Ascending aorta (tissue), 2 donors: Measurements from ENCODE around the gene ZSWIM1. TPM values are rescaled to one million over a fixed set of nuclear protein-coding genes. Genes with fewer than 3 reads are reported as not detected.

Experiments used
- DNase-seq, 2 donors: peaks; one replicate each; pipeline ENCODE4 v3.0.0-alpha.2; 2019; ENCODE audit warnings: low spot score in 2 of 2
- H3K27ac ChIP-seq, 2 donors: fragments of 200-600 bp; sonication (generic); one replicate each; pipeline ENCODE4 v1.5.1; 2016 to 2017; ENCODE audit warnings: mild to moderate bottlenecking in 1 of 2
- H3K27me3 ChIP-seq: fragments of 200-600 bp; sonication (generic); one replicate; pipeline ENCODE4 v1.5.1; 2017
- H3K36me3 ChIP-seq, 2 donors: fragments of 200-600 bp; sonication (generic); one replicate each; pipeline ENCODE4 v1.5.1; 2016
- H3K4me1 ChIP-seq, 2 donors: fragments of 200-600 bp; sonication (generic); one replicate each; pipeline ENCODE4 v1.5.1; 2016 to 2017; ENCODE audit warnings: mild to moderate bottlenecking in 1 of 2
- H3K4me3 ChIP-seq, 2 donors: fragments of 200-600 bp; sonication (generic); one replicate each; pipeline ENCODE4 v1.5.1; 2016 to 2017; ENCODE audit warnings: mild to moderate bottlenecking in 1 of 2
- H3K9me3 ChIP-seq, 2 donors: fragments of 200-600 bp; sonication (generic); one replicate each; pipeline ENCODE4 v1.5.1; 2016
- CTCF ChIP-seq, 3 experiments: fragments of 200-600 bp in 2 of 3; fragments of 450-650 bp in 1 of 3; sonication (generic) in 2 of 3; IDR thresholded peaks; one replicate each; pipeline ENCODE4 v1.5.1; 2016 to 2019; ENCODE audit warnings: antibody characterized with exemption in 3 of 3, mild to moderate bottlenecking in 1 of 3, moderate library complexity in 1 of 3
- intact Hi-C: fragments of 100-400 bp; cut with DNase I; formaldehyde crosslinking; loops from one replicate; pipeline ENCODE4 v1.15.1; 2023
- total RNA-seq: library from RNA; depleted of rRNA; stranded (reverse); fragments of >200 nt; gene quantifications from one replicate; pipeline ENCODE4 v1.1.0, GENCODE V29; 2016

The ZSWIM1 gene
- total RNA-seq: 3.5 TPM

GRCh38 chr20:45880988-45881788 is at the start of gene ZSWIM1:
Gene ZSWIM1, plus strand, starts transcription at chr20:45881227. Its CDS starts 1,366 bp downstream, at chr20:45882593.
- intact Hi-C loops: loop anchor here (1.0 to 5.0 kb wide), 5 partner anchors 24 to 91 kb away; partner anchors contain the start of genes ACOT8, PCIF1, UBE2C and ZNF335
- peaks cover 0 to 14% of the 10 kb centered on the region in 2 donors for H3K4me1 ChIP-seq
- no peaks in the 10 kb centered on the region for H3K27me3 ChIP-seq
- H3K9me3 ChIP-seq: no peaks in the 10 kb centered on the region
- peak within 1 kb of the TSS; percentile 83 to 88 for H3K27ac ChIP-seq
- no peak for TF ChIP-seq CTCF (IDR thresholded peaks at IDR 0.05)
- DNase-seq: peak; percentile 99 to 100
- peaks cover 29 to 56% of the 10 kb centered on the region in 2 donors for H3K36me3 ChIP-seq
- peak within 1 kb of the TSS; percentile 67 to 71 for H3K4me3 ChIP-seq

- peak overlapping the region; percentile 60 to 92 for H3K4me3 ChIP-seq
- intact Hi-C loops: no loop called here
Observed at GRCh38 chr20:45832619-45833018, 48.4 kb upstream of the ZSWIM1 start.

GRCh38 chr20:45833030-45833882 is 47.8 kb upstream of the ZSWIM1 start, which contains the start of gene SNX21:
Gene SNX21, plus strand, starts transcription at chr20:45833799. Its CDS starts 121 bp downstream, at chr20:45833920.
- Histone ChIP-seq H3K4me1 (peaks cover 27 to 39% of the 10 kb centered on the region in 2 donors), H3K36me3 (peaks cover 1 to 3% of the 10 kb centered on the region in 2 donors), H3K27me3 (no peaks in the 10 kb centered on the region), H3K9me3 (no peaks in the 10 kb centered on the region), H3K4me3 (peak within 1 kb of the TSS; percentile 60 to 92), H3K27ac (peak within 1 kb of the TSS; percentile 96 to 97)
- intact Hi-C loops: no loop called here
- no peak for TF ChIP-seq CTCF (IDR thresholded peaks at IDR 0.05)
- DNase-seq: peak; percentile 56 to 95

More at GRCh38 chr20:45832619-45833018, 48.4 kb upstream of the ZSWIM1 start:
- Histone ChIP-seq H3K36me3 (no peaks in the 10 kb centered on the region), H3K4me1 (peaks cover 27 to 44% of the 10 kb centered on the region in 2 donors), H3K9me3 (no peaks in the 10 kb centered on the region), H3K27me3 (no peaks in the 10 kb centered on the region), H3K27ac (peak overlapping the region; percentile 96 to 97)
- no peak for DNase-seq
- TF ChIP-seq CTCF (IDR thresholded peaks at IDR 0.05): no peak

- Histone ChIP-seq H3K9me3 (no peaks in the 10 kb centered on the region), H3K4me1 (peaks cover 23 to 32% of the 10 kb centered on the region in 2 donors), H3K4me3 (peak overlapping the region; percentile 60 to 92), H3K27ac (peak overlapping the region; percentile 96 to 97), H3K27me3 (no peaks in the 10 kb centered on the region), H3K36me3 (peaks cover 3 to 7% of the 10 kb centered on the region in 2 donors)
- intact Hi-C loops: loop anchor here (1.0 to 2.0 kb wide), 4 partner anchors 22 to 57 kb away; partner anchors contain the start of genes ACOT8, CTSA, NEURL2 and UBE2C
- no peak for TF ChIP-seq CTCF (IDR thresholded peaks at IDR 0.05)
- DNase-seq: peak in 1 of 2 donors; percentile 82
Observed at GRCh38 chr20:45833883-45834796, 46.9 kb upstream of the ZSWIM1 start.
